Urinary bladder (tissue), 4 donors: ENCODE results near the gene VSTM1. TPM values are rescaled to one million over a fixed set of nuclear protein-coding genes. Genes with fewer than 3 reads are reported as not detected.
A peak's percentile ranks its signal among the peaks of the same experiment; 100 is the strongest.
"Not testable (repeated sequence)": the region's sequence is repeated elsewhere in the genome, so short reads cannot be mapped to it uniquely, and the experiment has no call there.

Experiments
- DNase-seq: peaks from one replicate; pipeline ENCODE4 v3.0.0-alpha.2; 2015; ENCODE audit errors: extremely low spot score
- H3K27ac ChIP-seq: one replicate; pipeline ENCODE4 v1.5.1; 2013; ENCODE audit warnings: low read depth, mild to moderate bottlenecking, moderate library complexity
- H3K36me3 ChIP-seq: one replicate; pipeline ENCODE4 v1.6.1; 2013; ENCODE audit warnings: mild to moderate bottlenecking, moderate library complexity; ENCODE audit not compliant: insufficient read depth
- H3K4me1 ChIP-seq: one replicate; pipeline ENCODE4 v1.6.1; 2013; ENCODE audit warnings: mild to moderate bottlenecking, moderate library complexity; ENCODE audit not compliant: insufficient read depth
- H3K4me3 ChIP-seq: one replicate; pipeline ENCODE4 v1.5.1; 2013; ENCODE audit warnings: low read depth, low read length
- WGBS: extraction: QIAGEN DNeasy Blood & Tissue Kit; methylation state at CpG from one replicate; pipeline ENCODE4 v1.1.7; 2013; 5-methylcytosine and 5-hydroxymethylcytosine counted together
- polyA plus RNA-seq: library from polyadenylated mRNA; stranded (reverse); fragments of 200-250 nt; gene quantifications from one replicate; pipeline ENCODE4 v1.2.3, GENCODE V29; 2013
- total RNA-seq: library from RNA; depleted of rRNA; stranded (reverse); fragments of >200 nt; gene quantifications from one replicate; pipeline ENCODE4 v1.2.3, GENCODE V29; 2014
- donor health status: healthy with polysubstance abuse.
- donor health status: healthy.

Gene VSTM1
- total RNA-seq (not detected), polyA plus RNA-seq (not detected)

- H3K27ac ChIP-seq = no peak within 1 kb of the TSS
- no peak within 1 kb of the TSS for H3K4me3 ChIP-seq
- no peaks in the 10 kb centered on the region for H3K36me3 ChIP-seq
- DNase-seq = no peak
- H3K4me1 ChIP-seq = no peaks in the 10 kb centered on the region
- 74% methylated on average over 34 of the region's 34 CpGs for WGBS
Measured at GRCh38 chr19:54063350-54064116, at the start of gene VSTM1. TSS of gene VSTM1 (minus strand) at chr19:54063897. CDS start at chr19:54063777, 120 bp downstream.

DNA sequence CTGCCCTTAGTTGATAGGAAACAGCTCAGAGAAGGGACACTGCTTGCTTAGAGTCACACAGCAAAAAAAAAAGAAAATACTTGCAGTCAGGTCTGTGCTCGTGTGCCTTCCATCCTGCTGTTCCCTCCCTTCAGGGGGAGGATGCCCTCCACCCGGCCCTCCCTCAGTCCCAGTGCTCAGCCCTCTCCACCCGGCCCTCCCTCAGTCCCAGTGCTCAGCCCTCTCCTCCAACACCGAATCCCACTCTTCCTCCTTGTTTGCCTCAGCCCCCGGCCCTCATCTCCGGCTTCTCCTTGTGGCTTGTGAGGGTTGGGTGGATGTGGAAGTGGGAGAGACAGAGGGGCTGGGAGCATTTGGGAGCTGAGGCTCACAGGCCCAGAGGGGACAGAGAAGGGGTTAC is 46.0 kb upstream of the VSTM1 start:
- WGBS = 74% methylated on average over 6 of the region's 6 CpGs
- DNase-seq = no peak
- H3K36me3 ChIP-seq = peaks cover 2% of the 10 kb centered on the region
- H3K4me1 ChIP-seq = no peaks in the 10 kb centered on the region
- H3K27ac ChIP-seq = no peak overlapping the region
- no peak overlapping the region for H3K4me3 ChIP-seq

DNA sequence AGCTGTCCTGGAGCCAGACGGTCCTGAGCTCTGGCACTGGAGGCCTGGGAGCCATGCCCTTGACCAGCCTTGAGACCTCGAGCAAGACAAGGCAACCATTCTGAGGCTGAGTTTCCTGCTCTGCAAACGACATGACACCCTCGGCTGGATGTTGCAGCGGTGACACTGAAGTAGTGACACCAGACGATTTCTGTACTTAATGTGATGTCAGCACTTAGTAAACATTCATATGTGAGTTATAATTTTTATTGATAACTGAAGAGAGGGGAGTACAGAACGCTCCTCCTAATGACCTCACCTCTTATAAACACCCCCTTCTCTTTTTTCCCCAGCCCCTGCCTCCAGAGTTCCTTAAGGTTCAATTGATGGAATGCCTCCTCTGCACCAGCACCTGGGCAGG is 44.8 kb upstream of the VSTM1 start:
- DNase-seq = no peak
- Histone ChIP-seq H3K4me3 (no peak overlapping the region), H3K27ac (no peak overlapping the region), H3K4me1 (no peaks in the 10 kb centered on the region), H3K36me3 (peaks cover 2% of the 10 kb centered on the region)
- 75% methylated on average over 7 of the region's 7 CpGs for WGBS

- no peak overlapping the region for H3K27ac ChIP-seq
- no peak for DNase-seq
- WGBS = 79% methylated on average over 21 of the region's 21 CpGs
- H3K36me3 ChIP-seq = peaks cover 2% of the 10 kb centered on the region
- H3K4me1 ChIP-seq = no peaks in the 10 kb centered on the region
- H3K4me3 ChIP-seq = no peak overlapping the region
Measured at GRCh38 chr19:54107876-54108490, 44.3 kb upstream of the VSTM1 start.

- peaks cover 2% of the 10 kb centered on the region for H3K36me3 ChIP-seq
- 72% methylated on average over 15 of the region's 15 CpGs for WGBS
Measured at GRCh38 chr19:54106716-54107115, 43.0 kb upstream of the VSTM1 start.

GRCh38 chr19:54105796-54106195 is 42.1 kb upstream of the VSTM1 start:
- H3K36me3 ChIP-seq = peaks cover 2% of the 10 kb centered on the region
- WGBS = 86% methylated on average over 10 of the region's 10 CpGs

More at GRCh38 chr19:54106716-54107115, 43.0 kb upstream of the VSTM1 start:
- no peak overlapping the region for H3K27ac ChIP-seq
- no peak for DNase-seq
- no peak overlapping the region for H3K4me3 ChIP-seq
- no peaks in the 10 kb centered on the region for H3K4me1 ChIP-seq

DNA sequence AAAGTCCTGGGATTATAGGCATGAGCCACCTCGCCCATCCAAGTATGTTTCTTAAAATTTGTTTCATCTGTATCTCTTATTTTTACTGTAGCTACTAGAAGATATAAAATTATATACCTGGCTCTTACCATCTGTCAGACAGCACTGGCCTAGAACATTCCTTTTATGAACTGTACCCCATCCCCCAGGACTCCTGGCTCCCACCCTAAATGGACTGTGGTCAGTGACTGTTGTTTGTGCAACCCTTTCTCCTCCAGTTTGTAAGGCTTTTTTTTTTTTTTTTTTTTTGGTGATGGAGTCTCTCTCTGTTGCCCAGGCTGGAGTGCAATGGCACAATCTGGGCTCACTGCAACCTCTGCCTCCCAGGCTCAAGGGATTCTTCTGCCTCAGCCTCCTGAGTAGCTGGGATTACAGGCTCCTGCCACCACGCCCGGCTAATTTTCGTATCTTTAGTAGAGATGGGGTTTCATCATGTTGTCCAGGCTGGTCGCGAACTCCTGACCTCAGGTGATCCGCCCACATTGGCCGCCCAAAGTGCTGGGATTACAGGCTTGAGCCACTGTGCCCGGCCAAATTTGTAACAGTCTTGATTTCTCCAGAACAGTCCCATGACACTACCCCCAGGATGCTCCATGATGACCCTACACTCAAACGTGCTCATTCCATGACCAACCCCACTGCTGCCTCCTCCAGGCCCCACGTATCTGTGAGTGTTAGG is 41.5 kb upstream of the VSTM1 start:
- Histone ChIP-seq H3K36me3 (no peaks in the 10 kb centered on the region), H3K4me3 (no peak overlapping the region), H3K27ac (no peak overlapping the region), H3K4me1 (no peaks in the 10 kb centered on the region)
- WGBS = 89% methylated on average over 11 of the region's 11 CpGs
- DNase-seq = no peak

More at GRCh38 chr19:54105796-54106195, 42.1 kb upstream of the VSTM1 start:
- no peak for DNase-seq
- Histone ChIP-seq H3K4me1 (no peaks in the 10 kb centered on the region), H3K27ac (no peak overlapping the region), H3K4me3 (no peak overlapping the region)

- H3K4me3 ChIP-seq = peak within 1 kb of the TSS; percentile 87
- WGBS = 2% methylated on average over 54 of the region's 54 CpGs
- H3K4me1 ChIP-seq = no peaks in the 10 kb centered on the region
- DNase-seq = peak; percentile 92
- H3K36me3 ChIP-seq = no peaks in the 10 kb centered on the region
- peak within 1 kb of the TSS; percentile 0 for H3K27ac ChIP-seq
Measured at GRCh38 chr19:54102421-54103169, 38.9 kb upstream of the VSTM1 start, which contains the start of gene NDUFA3. TSS of gene NDUFA3 (plus strand) at chr19:54102855. CDS start at chr19:54102879, 24 bp downstream.

DNA sequence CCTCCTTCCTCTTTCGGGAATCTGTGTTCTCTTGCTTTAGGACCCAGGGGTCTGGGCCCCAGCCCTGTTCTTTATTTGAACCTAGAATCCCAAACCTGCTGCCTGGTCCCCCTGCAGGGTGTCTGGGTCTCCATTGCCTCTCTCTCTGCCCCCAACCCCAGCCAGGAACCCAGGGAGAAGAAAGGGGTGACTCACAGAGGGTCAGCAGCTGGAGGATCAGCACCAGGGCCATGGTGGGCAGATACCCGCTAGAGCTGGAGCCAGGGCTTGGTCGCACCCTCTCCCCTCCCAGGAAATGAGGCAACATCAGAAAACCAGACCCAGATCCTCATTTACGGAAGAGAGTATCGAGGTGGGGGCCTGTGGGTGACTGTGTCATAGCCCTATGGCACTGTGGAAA is 36.9 kb upstream of the VSTM1 start, which contains the start of gene OSCAR:
TSS of gene OSCAR (minus strand) at position 243 of the 400 bp plus-strand sequence. CDS start at position 232, 11 bp downstream.
- no peak for DNase-seq
- H3K36me3 ChIP-seq = no peaks in the 10 kb centered on the region
- H3K4me3 ChIP-seq = no peak within 1 kb of the TSS
- 44% methylated on average over 5 of the region's 5 CpGs for WGBS
- no peaks in the 10 kb centered on the region for H3K4me1 ChIP-seq
- no peak within 1 kb of the TSS for H3K27ac ChIP-seq

DNA sequence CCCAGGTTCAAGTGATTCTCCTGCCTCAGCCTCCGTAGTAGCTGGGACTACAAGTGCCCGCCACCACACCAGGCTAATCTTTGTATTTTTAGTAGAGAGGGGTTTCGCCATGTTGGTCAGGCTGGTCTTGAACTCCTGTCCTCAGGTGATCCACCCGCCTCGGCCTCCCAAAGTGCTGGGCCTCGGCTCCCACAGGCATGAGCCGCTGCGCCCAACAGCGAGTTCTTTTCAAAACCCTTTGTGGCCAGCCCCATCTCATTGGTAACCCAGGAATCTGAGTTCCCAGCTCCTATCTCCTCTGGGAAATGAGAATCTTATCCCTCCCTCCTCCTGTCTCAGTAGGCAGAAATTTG is 36.2 kb upstream of the VSTM1 start:
- H3K36me3 ChIP-seq, H3K27ac ChIP-seq, H3K4me3 ChIP-seq, DNase-seq, H3K4me1 ChIP-seq: not testable (repeated sequence)
- WGBS = 73% methylated on average over 9 of the region's 9 CpGs

GRCh38 chr19:54099190-54099902 is 35.6 kb upstream of the VSTM1 start:
- no peaks in the 10 kb centered on the region for H3K36me3 ChIP-seq
- no peak overlapping the region for H3K27ac ChIP-seq
- no peak overlapping the region for H3K4me3 ChIP-seq
- no peaks in the 10 kb centered on the region for H3K4me1 ChIP-seq
- no peak for DNase-seq
- 79% methylated on average over 12 of the region's 12 CpGs for WGBS

DNA sequence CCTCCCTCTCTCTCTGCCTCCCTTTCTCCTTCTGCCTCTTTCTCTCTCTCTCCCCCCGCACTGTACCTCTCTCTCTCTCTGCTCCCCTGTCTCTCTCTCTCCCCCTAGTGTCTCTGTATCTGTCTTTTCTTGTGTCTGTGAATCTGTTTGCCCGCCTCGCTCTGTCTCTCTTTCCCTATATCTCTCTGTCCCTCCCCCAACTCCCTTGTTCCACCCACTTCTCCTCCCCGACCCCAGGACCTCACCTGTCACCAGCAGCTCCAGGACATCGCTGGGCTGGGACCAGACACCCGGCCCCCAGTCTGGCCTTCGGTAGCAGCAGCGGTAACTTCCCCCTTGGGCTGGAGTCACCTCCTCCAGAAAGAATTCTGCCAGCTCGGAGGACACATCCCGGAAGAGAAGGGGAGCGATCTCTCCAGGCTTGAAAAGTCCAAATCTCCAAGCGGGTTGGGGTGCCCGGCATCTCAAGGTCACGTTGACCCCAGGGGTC is 33.0 kb upstream of the VSTM1 start:
- Histone ChIP-seq H3K4me3 (no peak overlapping the region), H3K27ac (peak overlapping the region; percentile 52), H3K36me3 (no peaks in the 10 kb centered on the region), H3K4me1 (no peaks in the 10 kb centered on the region)
- 7% methylated on average over 14 of the region's 14 CpGs for WGBS
- no peak for DNase-seq
